ENCODE measurements around the gene ECHDC3.

DNA sequence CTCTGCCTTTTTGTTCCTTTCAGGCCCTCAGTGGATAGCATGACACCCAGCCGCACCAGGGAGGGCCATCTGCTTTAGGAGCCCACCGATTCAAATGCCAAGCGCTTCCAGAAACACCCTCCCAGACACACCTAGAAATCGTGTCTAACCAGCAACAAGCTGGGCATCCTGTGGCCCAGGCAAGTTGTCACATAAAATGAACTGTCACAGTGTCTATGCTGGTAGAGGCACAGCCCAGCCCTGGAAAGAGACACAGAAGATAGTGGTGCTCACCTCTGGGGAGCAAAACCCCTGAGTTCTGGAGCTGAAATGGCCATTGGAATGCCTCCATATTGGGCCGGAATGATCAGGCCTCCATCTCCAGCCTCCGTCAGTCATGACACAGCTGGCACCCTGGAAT lies 38.9 kb downstream of the ECHDC3 start:
- TF ChIP-seq NONO (IDR thresholded peaks at IDR 0.05), result no peak
- no peak for TF ChIP-seq NONO (CRISPR knock-in tag; conservative IDR thresholded peaks at IDR 0.05)
- TF ChIP-seq MAZ (IDR thresholded peaks at IDR 0.05; ENCODE audit: borderline replicate concordance, low read depth, low read length), result no peak
- no peak for TF ChIP-seq MAZ (CRISPR knock-in tag; IDR thresholded peaks at IDR 0.05; ENCODE audit: low read depth)
- no peak for TF ChIP-seq MXD4 (CRISPR knock-in tag; IDR thresholded peaks at IDR 0.05)
- no peak for TF ChIP-seq RBAK (CRISPR knock-in tag; IDR thresholded peaks at IDR 0.05)
- TF ChIP-seq ZNF430 (CRISPR knock-in tag; IDR thresholded peaks at IDR 0.05), result no peak
- TF ChIP-seq, protein P1, sequence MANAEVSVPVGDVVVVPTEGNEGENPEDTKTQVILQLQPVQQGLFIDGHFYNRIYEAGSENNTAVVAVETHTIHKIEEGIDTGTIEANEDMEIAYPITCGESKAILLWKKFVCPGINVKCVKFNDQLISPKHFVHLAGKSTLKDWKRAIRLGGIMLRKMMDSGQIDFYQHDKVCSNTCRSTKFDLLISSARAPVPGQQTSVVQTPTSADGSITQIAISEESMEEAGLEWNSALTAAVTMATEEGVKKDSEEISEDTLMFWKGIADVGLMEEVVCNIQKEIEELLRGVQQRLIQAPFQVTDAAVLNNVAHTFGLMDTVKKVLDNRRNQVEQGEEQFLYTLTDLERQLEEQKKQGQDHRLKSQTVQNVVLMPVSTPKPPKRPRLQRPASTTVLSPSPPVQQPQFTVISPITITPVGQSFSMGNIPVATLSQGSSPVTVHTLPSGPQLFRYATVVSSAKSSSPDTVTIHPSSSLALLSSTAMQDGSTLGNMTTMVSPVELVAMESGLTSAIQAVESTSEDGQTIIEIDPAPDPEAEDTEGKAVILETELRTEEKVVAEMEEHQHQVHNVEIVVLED (CRISPR knock-in tag; IDR thresholded peaks at IDR 0.05; ENCODE audit: borderline replicate concordance), result no peak
- TF ChIP-seq, protein P2, sequence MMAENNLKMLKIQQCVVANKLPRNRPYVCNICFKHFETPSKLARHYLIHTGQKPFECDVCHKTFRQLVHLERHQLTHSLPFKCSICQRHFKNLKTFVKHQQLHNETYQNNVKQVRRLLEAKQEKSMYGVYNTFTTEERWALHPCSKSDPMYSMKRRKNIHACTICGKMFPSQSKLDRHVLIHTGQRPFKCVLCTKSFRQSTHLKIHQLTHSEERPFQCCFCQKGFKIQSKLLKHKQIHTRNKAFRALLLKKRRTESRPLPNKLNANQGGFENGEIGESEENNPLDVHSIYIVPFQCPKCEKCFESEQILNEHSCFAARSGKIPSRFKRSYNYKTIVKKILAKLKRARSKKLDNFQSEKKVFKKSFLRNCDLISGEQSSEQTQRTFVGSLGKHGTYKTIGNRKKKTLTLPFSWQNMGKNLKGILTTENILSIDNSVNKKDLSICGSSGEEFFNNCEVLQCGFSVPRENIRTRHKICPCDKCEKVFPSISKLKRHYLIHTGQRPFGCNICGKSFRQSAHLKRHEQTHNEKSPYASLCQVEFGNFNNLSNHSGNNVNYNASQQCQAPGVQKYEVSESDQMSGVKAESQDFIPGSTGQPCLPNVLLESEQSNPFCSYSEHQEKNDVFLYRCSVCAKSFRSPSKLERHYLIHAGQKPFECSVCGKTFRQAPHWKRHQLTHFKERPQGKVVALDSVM (CRISPR knock-in tag; IDR thresholded peaks at IDR 0.05), result no peak
- no peak for TF ChIP-seq ZNF780A (CRISPR knock-in tag; IDR thresholded peaks at IDR 0.05)
- no peak for TF ChIP-seq ZNF136 (CRISPR knock-in tag; IDR thresholded peaks at IDR 0.05; ENCODE audit: low read depth)

Measured in HepG2 (cell line).